Ishikawa (cell line): ENCODE data around the gene C3AR1.

Experiments used
- CEBPB ChIP-seq: IDR thresholded peaks from 2 replicates; pipeline ENCODE4 v1.6.1; 2012
- CREB1 ChIP-seq: IDR thresholded peaks from 2 replicates; pipeline ENCODE4 v1.6.1; 2012; ENCODE audit warnings: low read depth
- EGR1 ChIP-seq: IDR thresholded peaks from 2 replicates; pipeline ENCODE4 v1.6.1; 2012
- EP300 ChIP-seq: IDR thresholded peaks from 2 replicates; pipeline ENCODE4 v1.6.1; 2012; ENCODE audit warnings: borderline replicate concordance
- FOXM1 ChIP-seq: IDR thresholded peaks from 2 replicates; pipeline ENCODE4 v1.6.1; 2012; ENCODE audit warnings: low read depth, borderline replicate concordance
- MAX ChIP-seq: IDR thresholded peaks from 2 replicates; pipeline ENCODE4 v1.6.1; 2012
- NFIC ChIP-seq: IDR thresholded peaks from 2 replicates; pipeline ENCODE4 v1.6.1; 2012
- RAD21 ChIP-seq: IDR thresholded peaks from 2 replicates; pipeline ENCODE4 v1.6.1; 2012; ENCODE audit warnings: low read depth
- REST ChIP-seq: IDR thresholded peaks from 2 replicates; pipeline ENCODE4 v1.6.1; 2012; ENCODE audit warnings: low read depth, mild to moderate bottlenecking
- TAF1 ChIP-seq: IDR thresholded peaks from 2 replicates; pipeline ENCODE4 v1.6.1; 2012; ENCODE audit warnings: low read depth, mild to moderate bottlenecking
- TCF12 ChIP-seq: IDR thresholded peaks from 2 replicates; pipeline ENCODE4 v1.6.1; 2012; ENCODE audit warnings: low read depth
- TEAD4 ChIP-seq: IDR thresholded peaks from 2 replicates; pipeline ENCODE4 v1.6.1; 2012
- USF1 ChIP-seq: IDR thresholded peaks from 2 replicates; pipeline ENCODE4 v1.6.1; 2012
- YY1 ChIP-seq: IDR thresholded peaks from 2 replicates; pipeline ENCODE4 v1.6.1; 2012; ENCODE audit warnings: low read depth
- ZBTB7A ChIP-seq: IDR thresholded peaks from 2 replicates; pipeline ENCODE4 v1.6.1; 2012; ENCODE audit warnings: low read depth

Gene C3AR1

GRCh38 chr12:8080120-8080519 lies 14.0 kb upstream of the C3AR1 start:
- TF ChIP-seq ZBTB7A (no peak), EGR1 (no peak), CEBPB (no peak), YY1 (no peak), NFIC (no peak), TCF12 (no peak), USF1 (no peak), CREB1 (no peak), FOXM1 (no peak), TAF1 (no peak), EP300 (no peak), TEAD4 (no peak), MAX (no peak), RAD21 (no peak)

DNA sequence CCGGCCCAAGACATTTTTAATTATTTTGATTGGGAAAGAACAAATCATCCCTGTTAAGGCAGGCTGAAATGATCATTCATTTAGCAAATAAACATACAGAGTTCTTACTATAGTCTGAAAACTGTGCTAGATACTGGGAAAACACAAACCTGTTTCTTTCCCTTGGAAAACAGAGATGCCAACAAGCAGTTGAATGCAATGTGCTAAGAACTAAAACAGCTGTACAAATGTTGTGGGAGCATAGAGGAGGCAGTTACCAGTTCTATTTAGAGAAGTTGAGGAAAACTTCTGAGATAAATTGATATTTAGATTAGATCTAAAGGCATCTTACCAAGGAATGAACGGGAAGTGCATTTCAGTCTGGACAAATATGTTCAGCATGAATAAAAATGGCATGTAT lies 12.8 kb upstream of the C3AR1 start:
- TF ChIP-seq MAX (no peak), CEBPB (no peak), EP300 (no peak), ZBTB7A (no peak)

DNA sequence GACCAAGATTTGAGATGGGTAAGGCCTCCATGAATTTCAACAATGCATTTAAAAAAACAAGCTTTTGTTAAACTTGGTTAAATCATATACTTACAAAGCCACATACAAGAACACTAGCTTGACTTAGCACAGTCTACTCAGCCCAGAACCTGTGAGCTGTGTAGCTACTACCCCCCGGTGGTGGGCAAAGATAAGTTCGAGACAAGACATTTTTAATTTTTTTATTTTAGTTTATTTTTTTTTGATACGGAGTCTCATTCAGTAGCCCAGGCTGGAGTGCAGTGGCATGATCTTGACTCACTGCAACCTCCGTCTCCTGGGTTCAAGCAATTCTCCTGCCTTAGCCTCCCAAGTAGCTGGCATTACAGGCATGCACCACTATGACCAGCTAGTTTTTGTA lies 12.2 kb upstream of the C3AR1 start:
- no peak for TF ChIP-seq CEBPB
- no peak for TF ChIP-seq FOXM1
- TF ChIP-seq RAD21 = peak; percentile 67

GRCh38 chr12:8077207-8077606 lies 11.0 kb upstream of the C3AR1 start:
- no peak for TF ChIP-seq TEAD4
- TF ChIP-seq REST = no peak
- no peak for TF ChIP-seq TCF12
- no peak for TF ChIP-seq FOXM1
- TF ChIP-seq ZBTB7A = no peak
- no peak for TF ChIP-seq USF1
- TF ChIP-seq TAF1 = no peak
- TF ChIP-seq CEBPB = no peak
- TF ChIP-seq RAD21 = no peak
- no peak for TF ChIP-seq EGR1
- TF ChIP-seq YY1 = no peak
- no peak for TF ChIP-seq CREB1
- TF ChIP-seq NFIC = no peak
- TF ChIP-seq MAX = no peak
- no peak for TF ChIP-seq EP300

DNA sequence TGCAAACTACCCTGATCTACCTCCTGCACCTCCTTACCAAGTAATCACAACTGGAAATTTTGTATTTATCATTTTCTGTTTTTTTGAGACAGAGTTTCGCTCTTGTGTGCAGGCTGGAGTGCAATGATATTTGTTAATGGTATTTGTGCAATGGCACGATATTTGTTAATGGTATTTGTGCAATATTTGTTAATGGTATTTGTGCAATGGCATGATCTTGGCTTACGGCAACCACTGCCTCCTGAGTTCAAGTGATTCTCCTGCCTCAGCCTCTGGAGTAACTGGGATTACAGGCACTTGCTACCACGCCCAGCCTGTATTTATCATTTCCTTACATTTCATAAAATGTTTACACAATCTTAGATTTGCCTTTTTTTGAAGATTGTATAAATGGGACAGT lies 10.2 kb upstream of the C3AR1 start:
- TF ChIP-seq RAD21 (no peak), TAF1 (no peak), NFIC (no peak), YY1 (no peak), USF1 (no peak), ZBTB7A (no peak), TEAD4 (no peak), REST (no peak), EP300 (no peak), TCF12 (no peak), EGR1 (no peak), FOXM1 (no peak), CREB1 (no peak), CEBPB (no peak), MAX (no peak)

- TF ChIP-seq TAF1 = no peak
These were observed 9.8 kb upstream of the C3AR1 start for GRCh38 chr12:8075935-8076334.
